Midbrain (tissue), 1 donor: ENCODE results near the gene PIP5K1C.
"Not testable (repeated sequence)": the region's sequence is repeated elsewhere in the genome, so short reads cannot be mapped to it uniquely, and the experiment has no call there.

ENCODE experiments used
- DNase-seq: peaks from one replicate; lab custom pipeline; 2025; lab: John Stamatoyannopoulos, UW

PIP5K1C gene

DNA sequence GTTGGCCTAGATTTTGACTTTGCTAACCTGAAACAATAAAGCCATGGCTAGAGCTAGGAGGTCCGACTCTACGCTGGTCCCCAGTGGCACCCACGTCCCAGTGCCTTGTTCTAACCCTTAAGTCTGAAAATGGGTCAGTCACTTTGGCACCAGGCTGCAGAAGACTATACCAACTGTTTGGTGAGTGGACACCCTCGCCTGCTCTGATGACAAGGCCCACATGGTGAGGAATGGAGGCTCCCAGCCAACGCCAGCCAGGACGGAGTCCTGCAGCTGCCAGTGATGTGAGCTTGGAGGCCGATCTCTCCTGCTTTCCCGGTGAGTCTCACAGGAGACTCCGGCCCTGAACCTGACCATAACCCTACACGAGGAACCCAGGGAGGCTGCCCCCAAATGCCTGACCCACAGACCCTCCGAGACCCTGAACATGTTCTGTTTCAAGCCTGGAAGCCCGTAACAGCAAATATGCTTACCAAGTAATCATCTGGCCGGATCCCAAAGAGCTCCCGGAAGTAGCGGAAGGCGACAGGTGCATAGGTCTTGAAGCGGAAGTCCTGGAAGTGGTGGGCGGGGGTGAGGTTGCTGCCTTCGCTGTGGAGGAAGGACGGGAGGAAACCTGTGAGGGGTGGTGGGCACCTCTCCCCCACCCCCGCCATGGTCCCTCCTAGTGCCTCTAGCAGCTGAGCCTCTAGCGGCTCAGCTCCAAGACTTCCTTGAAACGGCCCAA is 39.6 kb downstream of the PIP5K1C start:
- no peak for DNase-seq

DNA sequence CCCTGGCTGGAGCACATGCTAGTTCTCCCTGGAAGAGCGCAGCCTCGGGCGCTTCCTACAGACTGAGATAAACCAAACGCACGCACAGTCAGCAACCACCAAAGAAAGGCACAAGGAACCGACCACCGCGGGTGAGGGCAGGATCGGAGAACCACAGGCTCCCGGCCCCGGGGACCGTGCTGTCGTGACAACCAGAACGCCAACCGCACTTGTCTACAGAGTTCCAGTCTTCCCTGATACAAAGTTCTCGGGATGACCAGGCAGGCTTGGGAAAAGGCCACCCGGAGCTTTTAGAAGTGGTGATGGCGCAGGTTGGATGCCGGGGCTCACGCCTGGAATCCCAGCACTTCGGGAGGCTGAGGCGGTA is 40.5 kb downstream of the PIP5K1C start:
- no peak for DNase-seq

GRCh38 chr19:3658870-3659745 is 41.2 kb downstream of the PIP5K1C start:
- DNase-seq: no peak

GRCh38 chr19:3658004-3658869 is 42.0 kb downstream of the PIP5K1C start:
- DNase-seq: no peak

GRCh38 chr19:3657395-3657769 is 42.9 kb downstream of the PIP5K1C start:
- no peak for DNase-seq

DNA sequence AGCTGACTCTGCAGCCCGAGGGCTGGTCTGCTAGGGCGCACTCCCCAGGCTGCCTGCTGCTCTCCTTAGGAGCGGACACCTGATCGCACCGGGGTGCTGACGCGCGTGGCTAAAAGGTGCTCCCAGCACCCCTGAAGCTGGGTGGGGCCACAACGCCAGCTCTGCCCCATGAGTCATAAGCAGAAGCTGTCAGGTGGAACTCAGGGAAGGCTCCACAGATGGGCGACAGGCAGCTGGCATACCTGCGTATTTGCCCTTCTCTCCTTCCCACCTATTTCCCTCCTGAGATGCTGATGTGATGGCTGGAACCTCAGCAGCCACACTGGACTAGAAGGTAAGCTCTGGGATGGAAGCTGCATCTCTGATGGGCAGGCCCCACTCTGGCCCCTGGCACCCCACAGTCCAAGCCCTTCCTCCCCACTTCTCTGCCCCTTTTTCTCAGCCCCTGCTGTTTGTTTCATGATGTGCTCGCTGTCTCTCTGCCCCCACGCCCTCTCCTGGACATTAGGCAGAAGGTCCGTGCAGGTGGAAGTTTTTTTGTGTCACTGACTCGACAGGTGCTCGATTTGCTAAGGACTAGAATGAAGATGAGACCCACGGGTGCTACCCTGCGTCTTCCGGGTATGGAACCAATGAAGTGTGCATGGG is 43.4 kb downstream of the PIP5K1C start:
- DNase-seq: no peak

- DNase-seq: no peak
Measured at GRCh38 chr19:3656073-3656746, 44.1 kb downstream of the PIP5K1C start.

DNA sequence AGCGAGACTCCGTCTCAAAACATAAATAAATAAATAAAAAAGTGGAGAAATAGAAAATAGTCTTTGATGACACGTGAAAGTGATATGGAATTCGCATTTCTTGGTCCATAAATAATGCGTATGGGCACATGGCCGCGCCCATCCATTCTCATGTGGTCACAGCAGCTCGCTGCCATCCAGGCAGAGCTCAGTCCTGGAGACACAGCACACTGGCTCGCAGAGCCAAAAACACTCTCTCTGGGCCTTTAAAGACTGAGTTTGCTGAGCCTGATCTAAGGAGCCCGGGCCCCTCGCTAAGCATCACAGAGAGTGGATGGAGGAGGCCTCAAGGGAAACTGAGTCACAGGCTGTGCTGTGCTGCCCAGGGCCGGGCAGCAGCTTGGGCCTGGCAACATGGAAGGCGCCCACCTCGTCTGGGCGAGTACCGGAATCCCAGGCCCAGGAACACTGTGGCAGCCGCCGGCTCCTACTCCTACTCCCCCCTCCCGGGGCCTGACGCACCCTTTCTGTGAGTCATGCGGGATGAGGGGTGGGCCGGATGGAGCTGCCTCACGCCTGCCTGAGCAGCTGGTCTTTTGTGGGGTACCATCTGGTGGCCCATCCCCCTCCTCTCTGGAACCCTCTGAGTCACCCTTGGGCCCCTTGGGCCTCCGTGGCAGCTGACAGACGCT is 44.7 kb downstream of the PIP5K1C start:
- DNase-seq: no peak

DNA sequence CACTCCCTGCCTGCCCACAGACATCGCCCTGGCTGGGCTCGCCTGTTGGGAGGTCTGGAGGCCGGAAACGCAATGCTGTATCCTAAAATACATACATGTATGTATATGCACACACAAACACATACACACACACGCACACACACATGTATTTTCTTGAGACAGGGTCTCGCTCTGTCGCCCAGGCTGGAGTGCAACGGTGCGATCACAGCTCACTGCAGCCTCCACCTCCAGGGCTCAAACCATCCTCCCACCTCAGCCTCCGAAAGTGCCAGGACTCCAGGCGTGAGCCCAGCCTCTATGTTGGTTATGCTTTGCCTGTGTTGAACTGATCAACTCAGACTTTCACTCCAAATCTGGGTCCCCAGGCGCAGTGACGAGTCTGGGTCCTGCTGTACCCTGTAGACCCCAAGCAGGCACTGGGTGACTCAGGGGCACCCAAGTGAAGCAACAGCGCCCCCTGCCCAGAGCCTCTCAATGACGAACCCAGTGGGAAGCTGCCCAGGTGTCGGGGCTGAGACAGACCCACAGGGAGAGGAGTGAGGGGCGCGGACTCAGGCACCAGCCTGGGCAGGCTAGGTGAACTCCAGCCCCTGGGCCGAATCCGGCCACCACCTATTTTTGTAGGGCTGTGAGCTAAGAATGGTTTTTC is 46.3 kb downstream of the PIP5K1C start:
- DNase-seq: no peak

DNA sequence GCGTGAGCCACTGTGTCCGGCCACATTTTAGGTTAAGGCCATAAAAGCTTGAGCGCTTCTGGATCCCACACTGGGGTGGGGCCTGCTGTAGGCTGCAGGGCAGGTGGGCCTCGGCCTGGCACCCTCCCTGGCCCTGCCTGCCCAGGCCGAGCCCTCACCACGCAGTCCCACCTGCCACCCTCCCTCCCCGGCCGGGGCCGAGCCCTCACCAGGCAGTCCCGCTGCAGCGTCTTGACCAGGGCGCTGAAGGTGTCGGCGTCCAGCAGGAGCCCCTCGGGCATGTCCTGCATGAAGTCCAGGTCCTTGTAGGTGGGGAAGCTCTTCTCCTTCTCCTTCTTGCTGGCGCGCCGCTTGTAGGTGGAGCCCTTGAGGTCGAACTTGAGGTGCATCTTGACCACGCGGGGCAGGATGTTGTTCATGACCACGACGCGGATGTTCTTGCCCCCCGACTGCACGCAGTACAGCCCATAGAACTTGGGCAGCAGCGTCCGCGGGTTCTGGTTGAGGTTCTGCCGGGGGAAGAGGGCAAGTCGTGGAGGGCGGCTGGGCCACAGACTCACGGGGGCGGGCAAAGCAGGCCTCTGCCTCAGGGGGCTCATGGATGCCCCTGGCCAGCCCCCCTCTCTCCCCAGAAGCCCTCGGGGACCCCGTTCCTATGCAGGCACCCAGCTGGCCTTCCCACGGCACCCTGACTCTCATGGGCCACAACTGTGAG is 47.0 kb downstream of the PIP5K1C start:
- no peak for DNase-seq

DNA sequence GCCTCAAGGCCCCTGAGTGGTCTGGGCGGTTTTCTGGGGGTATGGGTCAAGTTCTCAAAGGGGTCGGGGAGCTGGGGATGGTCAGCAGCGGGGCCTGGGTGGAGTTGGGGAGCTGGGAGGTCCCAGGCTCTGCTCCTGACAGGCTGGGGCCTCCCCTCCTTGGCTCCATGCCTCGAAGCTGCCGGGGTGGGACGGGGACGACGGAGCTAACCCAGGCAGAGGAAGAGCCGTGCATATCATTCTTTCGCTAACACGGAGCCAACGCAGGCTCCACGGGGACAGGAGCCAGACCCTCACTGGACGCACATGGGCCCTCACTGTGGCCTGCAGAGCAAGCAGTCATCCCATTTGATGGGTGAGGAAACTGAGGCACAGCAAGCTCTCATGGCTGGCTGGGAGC is 47.8 kb downstream of the PIP5K1C start:
- DNase-seq: no peak

- DNase-seq: no peak
Measured at GRCh38 chr19:3651684-3652083, 48.6 kb downstream of the PIP5K1C start.

- no peak for DNase-seq
Measured at GRCh38 chr19:3649888-3650287, 50.4 kb downstream of the PIP5K1C start.

- DNase-seq: no peak
Measured at GRCh38 chr19:3648037-3648905, 52.0 kb downstream of the PIP5K1C start.

DNA sequence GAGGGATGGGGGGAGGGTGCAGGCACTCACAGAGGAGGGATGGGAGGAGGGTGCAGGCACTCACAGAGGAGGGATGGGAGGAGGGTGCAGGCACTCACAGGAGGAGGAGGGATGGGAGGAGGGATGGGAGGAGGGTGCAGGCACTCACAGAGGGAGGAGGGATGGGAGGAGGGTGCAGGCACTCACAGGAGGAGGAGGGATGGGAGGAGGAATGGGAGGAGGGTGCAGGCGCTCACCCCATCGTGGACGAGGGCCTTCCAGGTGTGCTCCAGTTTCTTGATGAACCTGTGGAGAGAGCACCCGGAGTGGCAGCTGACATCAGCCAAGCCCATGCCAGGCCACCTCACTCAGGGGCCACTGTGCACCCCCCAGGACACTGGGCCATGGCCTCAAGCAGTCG is 53.2 kb downstream of the PIP5K1C start:
- DNase-seq: not testable (repeated sequence)

DNA sequence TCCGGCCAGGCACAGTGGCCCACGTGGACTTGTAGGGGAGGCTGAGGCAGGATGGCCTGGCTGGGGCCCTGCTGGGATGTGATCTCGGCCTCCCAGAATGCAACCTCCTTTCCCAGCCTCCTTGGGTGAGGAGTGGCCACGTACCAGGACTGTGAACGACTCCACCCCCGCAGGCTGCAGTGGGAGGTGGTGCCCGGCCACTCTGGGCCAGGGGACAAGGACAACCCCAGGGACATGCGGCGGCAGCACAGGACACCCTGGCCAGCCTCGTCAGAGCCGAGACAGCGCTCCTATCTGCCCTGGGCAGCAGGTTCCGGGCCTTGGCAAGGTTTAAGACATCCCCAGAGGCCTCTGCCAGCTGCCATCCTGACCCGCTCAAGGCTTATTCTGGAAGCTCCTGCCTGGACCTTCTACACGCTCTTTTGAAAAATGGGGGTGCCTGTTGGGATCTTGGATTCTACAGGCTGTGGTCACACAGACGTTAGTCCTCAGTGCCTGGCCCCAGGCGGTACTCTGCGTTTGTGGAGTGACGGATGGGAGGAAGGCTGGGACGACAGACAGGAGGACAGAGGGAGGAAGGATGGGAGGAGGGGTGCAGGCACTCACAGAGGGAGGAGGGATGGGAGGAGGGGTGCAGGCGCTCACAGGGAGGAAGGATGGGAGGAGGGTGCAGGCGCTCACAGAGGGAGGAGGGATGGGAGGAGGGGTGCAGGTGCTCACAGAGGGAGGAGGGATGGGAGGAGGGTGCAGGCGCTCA is 53.8 kb downstream of the PIP5K1C start:
- no peak for DNase-seq

GRCh38 chr19:3645726-3646125 is 54.5 kb downstream of the PIP5K1C start:
- DNase-seq: no peak

DNA sequence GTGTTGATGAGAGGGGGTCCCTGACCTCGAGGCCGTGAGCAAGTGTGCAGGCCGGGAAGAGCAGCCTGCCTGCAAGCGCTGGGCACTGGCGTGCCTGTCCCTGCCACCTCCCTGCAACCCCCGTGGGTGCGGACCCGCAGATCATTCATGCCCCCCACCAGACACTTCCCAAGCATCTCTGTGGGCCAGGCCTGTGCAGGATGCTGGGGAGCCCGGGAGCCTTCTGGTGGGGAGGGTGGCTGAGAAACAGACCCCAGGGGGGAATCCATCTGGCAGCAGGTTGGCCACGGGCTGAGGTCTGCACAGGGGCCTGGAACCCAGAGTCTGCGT is 55.2 kb downstream of the PIP5K1C start:
- no peak for DNase-seq
